Measurements from ENCODE around the gene ADRM1. TPM values are rescaled to one million over a fixed set of nuclear protein-coding genes. Genes with fewer than 3 reads are reported as not detected.

ADRM1 gene
- total and polyA plus RNA-seq, 12 donors = 50.6 to 254 (median 126) TPM

GRCh38 chr20:62357681-62358080, 54.9 kb downstream of the ADRM1 start:
- DNase-seq = peak in 2 of 7 donors; percentile 13 to 34
- 39 to 61% (median 55%) methylated on average over 5 to 7 of the region's 7 CpGs for WGBS, 4 donors
- intact Hi-C loops (cut with DNase I) = loop anchor here in 1 of 2 donors (10.0 kb wide), 1 partner anchor 53 kb away; the partner anchor contains the start of gene ADRM1
- peaks cover 0 to 4% of the 10 kb centered on the region in 2 donors for H3K36me3 ChIP-seq (replicated peaks in 1 of 2)
- H3K27ac ChIP-seq = peak overlapping the region in 4 of 5 donors; percentile 84 to 90 (median 88)
- TF ChIP-seq CTCF (IDR thresholded peaks at IDR 0.05) (no peak), POLR2A (IDR thresholded peaks at IDR 0.05) (no peak)
- peak overlapping the region in 1 of 4 donors; percentile 45 for H3K4me3 ChIP-seq
- no peaks in the 10 kb centered on the region for H3K27me3 ChIP-seq
- peaks cover 52 to 55% of the 10 kb centered on the region in 2 donors for H3K4me1 ChIP-seq (replicated peaks in 1 of 2)
- H3K9me3 ChIP-seq (replicated peaks in 1 of 3) = no peaks in the 10 kb centered on the region

Small RNA genes within 50 kb of the gene (microRNA-seq; reads per million reads assigned to microRNA genes)
- 1.1 to 2.8 (median 1.3) reads per million in 3 donors for gene MIR4758

Other genes with a start within 250 kb of the ADRM1 start
- 10 to 100 TPM in 8 of 9 donors, 1 to 10 TPM in 1; 10.0 to 30.9 (median 15.6) TPM for gene TAF4, start 237.1 kb upstream of the ADRM1 start, total RNA-seq
- gene TAF4, start 237.1 kb upstream of the ADRM1 start, polyA plus RNA-seq = 10 to 100 TPM in 2 of 3 donors, 1 to 10 TPM in 1; 5.2 to 12.5 (median 10.9) TPM
- gene LSM14B, start 180.5 kb upstream of the ADRM1 start, total RNA-seq = 10 to 100 TPM; 26.7 to 47.0 (median 34.8) TPM
- 10 to 100 TPM; 17.6 to 23.4 (median 19.2) TPM for gene LSM14B, start 180.5 kb upstream of the ADRM1 start, polyA plus RNA-seq
- gene PSMA7, start 159.6 kb upstream of the ADRM1 start, total RNA-seq = 100 to 1,000 TPM; 216 to 518 (median 291) TPM
- 100 to 1,000 TPM; 175 to 292 (median 178) TPM for gene PSMA7, start 159.6 kb upstream of the ADRM1 start, polyA plus RNA-seq
- 10 to 100 TPM in 8 of 9 donors, 1 to 10 TPM in 1; 9.0 to 45.7 (median 13.9) TPM for gene SS18L1, start 159.2 kb upstream of the ADRM1 start, total RNA-seq
- gene SS18L1, start 159.2 kb upstream of the ADRM1 start, polyA plus RNA-seq = 10 to 100 TPM in 2 of 3 donors, 1 to 10 TPM in 1; 9.2 to 36.6 (median 15.1) TPM
- gene MTG2, start 120.0 kb upstream of the ADRM1 start, total RNA-seq = 10 to 100 TPM; 11.5 to 60.1 (median 43.1) TPM
- 10 to 100 TPM; 30.2 to 90.4 (median 84.3) TPM for gene MTG2, start 120.0 kb upstream of the ADRM1 start, polyA plus RNA-seq
- under 1 TPM in 2 of 9 donors, not detected in 7; 0.06 to 0.08 TPM for gene HRH3, start 82.7 kb upstream of the ADRM1 start, total RNA-seq
- gene HRH3, start 82.7 kb upstream of the ADRM1 start, polyA plus RNA-seq = under 1 TPM in 2 of 3 donors, not detected in 1; 0.13 to 0.80 TPM
- 10 to 100 TPM; 27.8 to 96.7 (median 39.3) TPM for gene OSBPL2, start 64.5 kb upstream of the ADRM1 start, total RNA-seq
- 10 to 100 TPM; 13.8 to 38.3 (median 18.8) TPM for gene OSBPL2, start 64.5 kb upstream of the ADRM1 start, polyA plus RNA-seq
- 100 to 1,000 TPM in 4 of 9 donors, 10 to 100 TPM in 4, 1 to 10 TPM in 1; 2.3 to 146 (median 94.9) TPM for gene LAMA5, start 64.3 kb downstream of the ADRM1 start, total RNA-seq
- gene LAMA5, start 64.3 kb downstream of the ADRM1 start, polyA plus RNA-seq = 100 to 1,000 TPM in 2 of 3 donors, 1 to 10 TPM in 1; 2.0 to 537 (median 262) TPM
- 1,000 to 10,000 TPM in 8 of 9 donors, 100 to 1,000 TPM in 1; 725 to 4,794 (median 1,551) TPM for gene RPS21, start 84.1 kb downstream of the ADRM1 start, total RNA-seq
- 1,000 to 10,000 TPM in 2 of 3 donors, 100 to 1,000 TPM in 1; 438 to 3,024 (median 2,274) TPM for gene RPS21, start 84.1 kb downstream of the ADRM1 start, polyA plus RNA-seq
- gene CABLES2, start 104.3 kb downstream of the ADRM1 start, total RNA-seq = 1 to 10 TPM; 1.5 to 5.6 (median 3.7) TPM
- gene CABLES2, start 104.3 kb downstream of the ADRM1 start, polyA plus RNA-seq = 1 to 10 TPM; 2.8 to 4.1 (median 3.4) TPM
- not detected for gene RBBP8NL, start 124.5 kb downstream of the ADRM1 start, total RNA-seq
- not detected for gene RBBP8NL, start 124.5 kb downstream of the ADRM1 start, polyA plus RNA-seq
- gene GATA5, start 173.0 kb downstream of the ADRM1 start, total RNA-seq = 10 to 100 TPM in 1 of 9 donors, 1 to 10 TPM in 7, under 1 TPM in 1; 0.67 to 12.0 (median 6.2) TPM
- 1 to 10 TPM in 2 of 3 donors, under 1 TPM in 1; 0.68 to 1.9 (median 1.8) TPM for gene GATA5, start 173.0 kb downstream of the ADRM1 start, polyA plus RNA-seq

All from adrenal gland (tissue), 12 donors.